Keratinocyte (primary cell): ENCODE results near the gene ZMIZ1. TPM values are rescaled to one million over a fixed set of nuclear protein-coding genes. Genes with fewer than 3 reads are reported as not detected.

Experiments
- DNase-seq: peaks from one replicate; pipeline ENCODE4 v3.0.0-alpha.2; 2011; ENCODE audit warnings: low read depth, missing footprints, low spot score
- FAIRE-seq: peaks from 2 replicates; lab custom pipeline; 2011; peaks lifted over from hg19 to GRCh38; lab: Jason Lieb, UNC
- H2AFZ ChIP-seq: 2 replicates; pipeline ENCODE4 v1.6.0; 2012; ENCODE audit warnings: low read length, control low read depth, inconsistent platforms; ENCODE audit not compliant: control insufficient read depth
- H3K27ac ChIP-seq: 2 replicates; pipeline ENCODE4 v1.5.1; 2011; ENCODE audit warnings: low read length; ENCODE audit not compliant: control insufficient read depth, insufficient read depth
- H3K27me3 ChIP-seq: 3 replicates; pipeline ENCODE4 v1.6.0; 2011; ENCODE audit warnings: low read length; ENCODE audit not compliant: control insufficient read depth, insufficient read depth; ENCODE audit errors: extremely low read depth
- H3K36me3 ChIP-seq, 2 experiments: 2 replicates in 1 of 2; 3 replicates in 1 of 2; pipeline ENCODE4 v1.5.1; 2011; ENCODE audit warnings: low read length in 2 of 2, mild to moderate bottlenecking in 1 of 2; ENCODE audit not compliant: control insufficient read depth in 2 of 2, insufficient read depth in 2 of 2; ENCODE audit errors: extremely low read depth in 1 of 2
- H3K4me1 ChIP-seq: 3 replicates; pipeline ENCODE4 v1.5.1; 2011; ENCODE audit warnings: low read length; ENCODE audit not compliant: control insufficient read depth, insufficient read depth; ENCODE audit errors: extremely low read depth
- H3K4me2 ChIP-seq: 3 replicates; pipeline ENCODE4 v1.6.0; 2011; ENCODE audit warnings: low read depth, low read length; ENCODE audit not compliant: control insufficient read depth, insufficient read depth; ENCODE audit errors: extremely low read depth
- H3K4me3 ChIP-seq, 3 experiments: fragments of 200-600 bp in 1 of 3; sonication (generic) in 1 of 3; 2 replicates in 2 of 3; 3 replicates in 1 of 3; pipeline ENCODE4 v1.5.1; 2011 to 2016; ENCODE audit warnings: low read length in 3 of 3, mild to moderate bottlenecking in 3 of 3, control low read depth in 2 of 3, inconsistent platforms in 1 of 3, low read depth in 1 of 3, mixed read lengths in 1 of 3, mixed run types in 1 of 3, moderate library complexity in 1 of 3; ENCODE audit not compliant: control insufficient read depth in 2 of 3, insufficient read depth in 2 of 3; ENCODE audit errors: extremely low read depth in 1 of 3
- H3K79me2 ChIP-seq: 2 replicates; pipeline ENCODE4 v1.6.0; 2012; ENCODE audit warnings: low read length; ENCODE audit not compliant: control insufficient read depth, insufficient read depth
- H3K9ac ChIP-seq: 3 replicates; pipeline ENCODE4 v1.6.0; 2011; ENCODE audit warnings: low read length; ENCODE audit not compliant: control insufficient read depth, insufficient read depth; ENCODE audit errors: extremely low read depth
- H3K9me1 ChIP-seq: 3 replicates; pipeline ENCODE4 v1.6.0; 2011; ENCODE audit warnings: low read length; ENCODE audit not compliant: control insufficient read depth, insufficient read depth; ENCODE audit errors: extremely low read depth
- H3K9me3 ChIP-seq: 2 replicates; pipeline ENCODE4 v1.5.1; 2012; ENCODE audit warnings: low read depth, low read length; ENCODE audit not compliant: control insufficient read depth
- H4K20me1 ChIP-seq: 3 replicates; pipeline ENCODE4 v1.6.0; 2011; ENCODE audit warnings: low read length; ENCODE audit not compliant: control insufficient read depth, insufficient read depth; ENCODE audit errors: extremely low read depth
- CTCF ChIP-seq, 3 experiments: IDR thresholded peaks in 1 of 3; conservative IDR thresholded peaks in 1 of 3; optimal IDR thresholded peaks in 1 of 3; 2 replicates in 2 of 3; 3 replicates in 1 of 3; pipeline versions ENCODE3 to v1.5.1; 2011; ENCODE audit warnings: low read length in 3 of 3, mild to moderate bottlenecking in 3 of 3, moderate library complexity in 2 of 3, control low read depth in 1 of 3, inconsistent platforms in 1 of 3; ENCODE audit not compliant: insufficient read depth in 2 of 3; ENCODE audit errors: extremely low read depth in 1 of 3
- EZH2 ChIP-seq: IDR thresholded peaks from one replicate; pipeline ENCODE4 v1.6.1; 2012; ENCODE audit warnings: inconsistent platforms, mild to moderate bottlenecking, low read length, moderate library complexity
- dilution Hi-C: fragments of 300-500 bp; cut with MboI; formaldehyde crosslinking; loops from one replicate; pipeline ENCODE4 v1.7.0; 2020; ENCODE audit warnings: low sequenced_read_pairs; ENCODE audit not compliant: extremely low pct_ligation_motif_present
- polyA plus RNA-seq, 5 experiments: library from polyadenylated mRNA; depleted of rRNA in 3 of 5; stranded (reverse) in 3 of 5; stranded (forward) in 1 of 5; unstranded in 1 of 5; fragments of >200 nt; gene quantifications; 1 replicate in 1 of 5; 2 replicates in 3 of 5; 3 replicates in 1 of 5; pipeline versions ENCODE4 v1.2.1 to v1.2.3, GENCODE V29; 2011 to 2012; ENCODE audit warnings: missing spikeins in 2 of 5, low read depth in 1 of 5, low replicate concordance in 1 of 5

ZMIZ1 gene
- polyA plus RNA-seq, 1 donor (not counting 4 experiments of a cell fraction or from before 2014, with no cell fraction given), result 1.8 TPM

- no peak for FAIRE-seq
- Histone ChIP-seq H3K9me3 (no peaks in the 10 kb centered on the region), H3K27me3 (no peaks in the 10 kb centered on the region), H4K20me1 (no peaks in the 10 kb centered on the region), H3K4me3 (no peak overlapping the region), H2AFZ (no peak overlapping the region), H3K79me2 (no peaks in the 10 kb centered on the region), H3K4me1 (peaks cover 42% of the 10 kb centered on the region), H3K4me2 (no peak overlapping the region), H3K9me1 (peaks cover 2% of the 10 kb centered on the region), H3K36me3 (peaks cover 2 to 7% of the 10 kb centered on the region in 2 experiments), H3K9ac (no peak overlapping the region), H3K27ac (no peak overlapping the region)
- dilution Hi-C loops, result no loop called here
- TF ChIP-seq EZH2 (no peak), CTCF (optimal IDR thresholded peaks at IDR 0.05 in 1 of 3, IDR thresholded peaks at IDR 0.05 in 1 of 3, conservative IDR thresholded peaks at IDR 0.05 in 1 of 3; ENCODE audit: extremely low read depth in 1 of 3, insufficient read depth in 2 of 3, low read length in 3 of 3) (no peak)
- no peak for DNase-seq
Measured at GRCh38 chr10:79268742-79269141, 200.0 kb downstream of the ZMIZ1 start.

- no peak for TF ChIP-seq CTCF (optimal IDR thresholded peaks at IDR 0.05 in 1 of 3, IDR thresholded peaks at IDR 0.05 in 1 of 3, conservative IDR thresholded peaks at IDR 0.05 in 1 of 3; ENCODE audit: extremely low read depth in 1 of 3, insufficient read depth in 2 of 3, low read length in 3 of 3)
- TF ChIP-seq EZH2, result no peak
- dilution Hi-C loops, result no loop called here
- Histone ChIP-seq H2AFZ (no peak overlapping the region), H3K27ac (no peak overlapping the region), H3K9me1 (no peaks in the 10 kb centered on the region), H3K27me3 (no peaks in the 10 kb centered on the region), H3K79me2 (no peaks in the 10 kb centered on the region), H3K9ac (no peak overlapping the region), H3K4me2 (no peak overlapping the region), H3K9me3 (no peaks in the 10 kb centered on the region), H3K4me3 (no peak overlapping the region), H4K20me1 (no peaks in the 10 kb centered on the region), H3K4me1 (peaks cover 35% of the 10 kb centered on the region), H3K36me3 (peaks cover 2 to 7% of the 10 kb centered on the region in 2 experiments)
- FAIRE-seq (no peak), DNase-seq (no peak)
Measured at GRCh38 chr10:79269443-79269842, 200.7 kb downstream of the ZMIZ1 start.
